Measurements from ENCODE around the gene SEC24D. TPM values are rescaled to one million over a fixed set of nuclear protein-coding genes. Genes with fewer than 3 reads are reported as not detected.

Gene SEC24D
- total and polyA plus RNA-seq, 3 experiments from 2014 or later = 22.7 to 24.3 (median 23.8) TPM

DNA sequence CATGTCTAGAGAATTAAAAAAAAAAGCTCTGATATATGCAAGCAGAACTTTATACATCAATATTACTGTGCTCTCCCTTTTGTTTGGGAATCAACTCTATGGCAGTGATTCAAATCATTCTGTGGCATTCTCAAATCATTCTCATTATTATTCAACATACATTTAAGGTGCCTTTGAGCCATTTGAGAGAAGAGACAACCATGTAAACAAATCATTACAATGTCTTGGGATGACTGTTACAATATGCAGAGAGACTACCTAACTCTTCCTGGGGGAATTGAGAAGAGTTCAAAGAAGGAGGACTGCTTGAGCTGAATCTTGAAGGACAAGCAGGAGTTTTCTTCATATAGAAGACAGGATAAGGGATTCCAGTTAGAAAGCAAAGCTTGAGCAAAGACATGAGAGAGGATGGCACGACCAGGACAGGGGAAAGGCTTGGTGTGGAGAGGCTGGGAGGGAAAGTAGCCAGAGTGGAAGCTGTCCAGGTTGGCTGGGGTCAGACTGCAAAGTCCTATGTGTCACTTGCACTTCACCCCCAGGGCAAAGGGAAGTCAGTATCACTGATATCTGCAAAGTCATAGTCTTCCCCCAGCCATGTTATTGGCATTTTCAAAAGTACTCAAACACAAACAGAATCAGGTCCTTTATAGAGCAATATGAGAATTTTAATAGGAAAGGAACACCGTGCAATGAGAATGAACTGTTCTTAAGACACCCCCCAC lies 9.0 kb downstream of the SEC24D start:
- Histone ChIP-seq H3K4me1 (ENCODE audit: insufficient read depth, low read length) (peaks cover 5% of the 10 kb centered on the region), H3K27me3 (ENCODE audit: insufficient read depth, low read length, poor library complexity, severe bottlenecking) (no peaks in the 10 kb centered on the region), H3K27ac (ENCODE audit: low read depth, low read length) (no peak overlapping the region), H3K4me3 (ENCODE audit: low read length) (no peak overlapping the region), H3K36me3 (ENCODE audit: insufficient read depth, low read length) (peaks cover 7% of the 10 kb centered on the region), H3K9me3 (ENCODE audit: low read length) (no peaks in the 10 kb centered on the region)
- Mint-ChIP-seq H3K27me3 (no peaks in the 10 kb centered on the region), H3K4me1 (peaks cover 34 to 66% (median 64%) of the 10 kb centered on the region in 3 donors), H3K36me3 (peaks cover 7 to 61% (median 31%) of the 10 kb centered on the region in 3 donors), H3K4me3 (peak overlapping the region in 1 of 7 donors; percentile 5), H3K27ac (peak overlapping the region in 4 of 8 donors; percentile 3 to 13 (median 7)), H3K9me3 (no peaks in the 10 kb centered on the region)
- POLR2A ChIA-PET = no interaction called here
- no peak for DNase-seq
- CTCF ChIA-PET = no interaction called here

DNA sequence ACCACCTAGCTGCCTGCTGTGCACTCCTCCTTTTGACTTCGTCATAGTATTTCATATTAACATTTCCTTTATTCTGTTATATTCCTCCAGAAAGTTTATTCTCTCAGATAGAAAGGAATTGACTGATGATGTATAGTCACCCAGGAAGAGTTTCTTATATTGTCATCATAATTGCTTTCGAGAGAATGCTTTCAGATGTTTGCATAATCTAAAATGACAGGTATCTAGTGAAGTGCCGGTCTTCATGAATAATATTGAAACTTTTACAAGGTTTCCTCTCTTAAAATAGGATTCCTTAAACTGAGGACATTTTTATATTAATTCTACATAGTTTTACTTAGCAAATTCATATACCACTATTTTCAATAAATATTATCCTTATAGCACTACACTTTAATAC lies 10.1 kb downstream of the SEC24D start:
- ChIA-PET CTCF (no interaction called here), POLR2A (no interaction called here)
- peaks cover 7% of the 10 kb centered on the region for H3K36me3 ChIP-seq (ENCODE audit: insufficient read depth, low read length)
- H3K4me1 Mint-ChIP-seq = peaks cover 36 to 67% (median 63%) of the 10 kb centered on the region in 3 donors
- H3K4me1 ChIP-seq (ENCODE audit: insufficient read depth, low read length) = peaks cover 5% of the 10 kb centered on the region
- no peaks in the 10 kb centered on the region for H3K27me3 ChIP-seq (ENCODE audit: insufficient read depth, low read length, poor library complexity, severe bottlenecking)
- H3K9me3 Mint-ChIP-seq = no peaks in the 10 kb centered on the region
- H3K36me3 Mint-ChIP-seq = peaks cover 7 to 61% (median 27%) of the 10 kb centered on the region in 3 donors
- H3K27ac Mint-ChIP-seq = peak overlapping the region in 5 of 8 donors; percentile 2 to 75 (median 9)
- no peaks in the 10 kb centered on the region for H3K9me3 ChIP-seq (ENCODE audit: low read length)
- H3K27me3 Mint-ChIP-seq = no peaks in the 10 kb centered on the region
- H3K4me3 Mint-ChIP-seq = peak overlapping the region in 1 of 7 donors; percentile 2
- H3K27ac ChIP-seq (ENCODE audit: low read depth, low read length) = no peak overlapping the region
- H3K4me3 ChIP-seq (ENCODE audit: low read length) = no peak overlapping the region
- no peak for DNase-seq

DNA sequence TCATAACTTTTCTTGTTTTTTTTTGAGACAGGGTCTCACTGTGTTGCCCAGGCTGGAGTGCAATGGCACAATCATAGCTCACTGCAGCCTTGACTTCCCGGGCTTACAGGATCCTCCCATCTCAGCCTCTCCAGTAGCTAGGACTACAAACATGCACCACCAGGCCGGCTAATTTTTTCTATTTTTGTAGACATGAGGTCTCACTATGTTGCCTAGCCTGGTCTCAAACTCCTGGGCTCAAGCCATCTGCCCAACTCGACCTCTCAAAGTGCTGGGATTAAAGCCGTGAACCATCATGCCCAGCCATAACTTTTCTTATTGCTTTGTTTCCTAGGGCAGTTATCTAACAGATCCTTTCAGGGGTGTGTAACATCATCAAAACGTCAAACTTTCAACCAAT lies 11.8 kb downstream of the SEC24D start:
- H3K4me3 Mint-ChIP-seq = no peak overlapping the region
- DNase-seq = no peak
- no peaks in the 10 kb centered on the region for H3K9me3 ChIP-seq (ENCODE audit: low read length)
- ChIA-PET POLR2A (no interaction called here), CTCF (interaction anchor here (1.4 kb wide), 1 partner anchor 37 kb away, joined by 5 read pairs; no protein-coding TSS in a partner anchor)
- H3K27me3 ChIP-seq (ENCODE audit: insufficient read depth, low read length, poor library complexity, severe bottlenecking) = no peaks in the 10 kb centered on the region
- H3K4me1 Mint-ChIP-seq = peaks cover 34 to 60% (median 55%) of the 10 kb centered on the region in 3 donors
- H3K4me3 ChIP-seq (ENCODE audit: low read length) = no peak overlapping the region
- H3K36me3 Mint-ChIP-seq = peaks cover 3 to 55% (median 21%) of the 10 kb centered on the region in 3 donors
- peak overlapping the region in 1 of 8 donors; percentile 48 for H3K27ac Mint-ChIP-seq
- no peak overlapping the region for H3K27ac ChIP-seq (ENCODE audit: low read depth, low read length)
- H3K4me1 ChIP-seq (ENCODE audit: insufficient read depth, low read length) = peaks cover 5% of the 10 kb centered on the region
- peaks cover 7% of the 10 kb centered on the region for H3K36me3 ChIP-seq (ENCODE audit: insufficient read depth, low read length)
- H3K9me3 Mint-ChIP-seq = no peaks in the 10 kb centered on the region
- no peaks in the 10 kb centered on the region for H3K27me3 Mint-ChIP-seq

DNA sequence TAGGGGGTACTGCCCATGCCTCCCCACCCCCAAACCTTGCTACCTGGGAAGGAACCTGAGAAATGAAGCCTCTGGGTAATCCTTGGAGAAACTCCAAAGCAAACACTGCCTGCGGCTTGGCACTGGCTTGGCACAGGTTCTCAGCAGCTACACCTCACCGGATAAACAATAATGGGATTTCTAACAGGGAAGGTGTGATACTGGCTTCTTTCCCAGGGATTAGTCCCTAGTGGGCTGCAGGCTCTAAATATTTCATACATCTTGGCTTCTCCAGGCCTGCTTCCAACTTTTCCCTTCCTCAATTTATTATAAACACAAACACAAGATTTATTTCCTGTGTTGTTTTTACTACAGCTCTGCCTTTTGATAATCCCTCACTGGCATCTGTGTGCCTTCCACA lies 12.5 kb downstream of the SEC24D start:
- POLR2A ChIA-PET = no interaction called here
- H3K9me3 Mint-ChIP-seq = no peaks in the 10 kb centered on the region

DNA sequence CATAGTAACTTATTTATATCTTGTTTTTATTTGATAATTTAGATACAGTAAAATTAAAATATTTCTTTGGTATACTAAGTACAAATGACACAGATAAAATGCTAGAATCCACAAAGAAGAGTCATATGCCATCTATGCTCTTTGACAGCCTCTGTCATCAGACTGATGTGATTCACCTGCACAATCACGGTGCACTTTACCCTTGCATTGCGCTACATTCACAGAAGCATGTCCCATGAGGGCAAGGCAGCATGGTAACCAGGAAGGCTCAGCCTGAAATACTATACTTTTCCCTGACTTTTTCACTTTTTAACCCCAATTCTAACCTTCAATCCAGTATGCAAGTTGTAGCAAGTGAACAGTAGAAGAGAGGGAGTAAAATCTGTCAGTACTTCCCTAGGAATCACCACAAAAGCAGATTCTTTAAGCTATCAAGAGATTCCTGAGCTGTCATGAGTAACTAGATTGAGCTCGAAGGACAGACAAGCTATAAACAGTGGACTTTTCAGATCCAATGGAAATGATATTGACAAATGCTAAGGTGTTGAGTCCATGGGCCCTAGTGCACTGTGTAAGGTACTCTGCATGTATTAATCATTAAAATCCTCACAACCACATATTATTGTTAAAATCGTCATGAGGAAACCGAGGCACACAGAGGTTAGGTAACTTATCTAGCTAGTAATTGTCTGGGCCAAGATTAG lies 14.2 kb downstream of the SEC24D start:
- Histone ChIP-seq H3K9me3 (ENCODE audit: low read length) (no peaks in the 10 kb centered on the region), H3K27ac (ENCODE audit: low read depth, low read length) (no peak overlapping the region), H3K4me1 (ENCODE audit: insufficient read depth, low read length) (peaks cover 2% of the 10 kb centered on the region), H3K27me3 (ENCODE audit: insufficient read depth, low read length, poor library complexity, severe bottlenecking) (no peaks in the 10 kb centered on the region), H3K4me3 (ENCODE audit: low read length) (no peak overlapping the region), H3K36me3 (ENCODE audit: insufficient read depth, low read length) (peaks cover 7% of the 10 kb centered on the region)
- Mint-ChIP-seq H3K27me3 (no peaks in the 10 kb centered on the region), H3K27ac (peak overlapping the region in 4 of 8 donors; percentile 20 to 67 (median 39)), H3K36me3 (peaks cover 0 to 44% (median 22%) of the 10 kb centered on the region in 3 donors), H3K4me3 (no peak overlapping the region), H3K4me1 (peaks cover 22 to 40% (median 39%) of the 10 kb centered on the region in 3 donors), H3K9me3 (no peaks in the 10 kb centered on the region)
- POLR2A ChIA-PET = no interaction called here
- CTCF ChIA-PET = interaction anchor here (1.2 to 1.4 kb wide), 2 partner anchors 9 to 43 kb away, joined by 4 read pairs; no protein-coding TSS in a partner anchor
- no peak for DNase-seq

More for the DNA sequence above, 12.5 kb downstream of the SEC24D start:
- Mint-ChIP-seq H3K4me1 (peaks cover 27 to 54% (median 48%) of the 10 kb centered on the region in 3 donors), H3K4me3 (no peak overlapping the region), H3K36me3 (peaks cover 0 to 48% (median 17%) of the 10 kb centered on the region in 3 donors), H3K27me3 (no peaks in the 10 kb centered on the region), H3K27ac (peak overlapping the region in 2 of 8 donors; percentile 8 to 21)
- CTCF ChIA-PET = no interaction called here
- H3K36me3 ChIP-seq (ENCODE audit: insufficient read depth, low read length) = peaks cover 7% of the 10 kb centered on the region
- no peak for DNase-seq
- no peaks in the 10 kb centered on the region for H3K9me3 ChIP-seq (ENCODE audit: low read length)
- no peak overlapping the region for H3K4me3 ChIP-seq (ENCODE audit: low read length)
- no peak overlapping the region for H3K27ac ChIP-seq (ENCODE audit: low read depth, low read length)
- peaks cover 5% of the 10 kb centered on the region for H3K4me1 ChIP-seq (ENCODE audit: insufficient read depth, low read length)
- no peaks in the 10 kb centered on the region for H3K27me3 ChIP-seq (ENCODE audit: insufficient read depth, low read length, poor library complexity, severe bottlenecking)

DNA sequence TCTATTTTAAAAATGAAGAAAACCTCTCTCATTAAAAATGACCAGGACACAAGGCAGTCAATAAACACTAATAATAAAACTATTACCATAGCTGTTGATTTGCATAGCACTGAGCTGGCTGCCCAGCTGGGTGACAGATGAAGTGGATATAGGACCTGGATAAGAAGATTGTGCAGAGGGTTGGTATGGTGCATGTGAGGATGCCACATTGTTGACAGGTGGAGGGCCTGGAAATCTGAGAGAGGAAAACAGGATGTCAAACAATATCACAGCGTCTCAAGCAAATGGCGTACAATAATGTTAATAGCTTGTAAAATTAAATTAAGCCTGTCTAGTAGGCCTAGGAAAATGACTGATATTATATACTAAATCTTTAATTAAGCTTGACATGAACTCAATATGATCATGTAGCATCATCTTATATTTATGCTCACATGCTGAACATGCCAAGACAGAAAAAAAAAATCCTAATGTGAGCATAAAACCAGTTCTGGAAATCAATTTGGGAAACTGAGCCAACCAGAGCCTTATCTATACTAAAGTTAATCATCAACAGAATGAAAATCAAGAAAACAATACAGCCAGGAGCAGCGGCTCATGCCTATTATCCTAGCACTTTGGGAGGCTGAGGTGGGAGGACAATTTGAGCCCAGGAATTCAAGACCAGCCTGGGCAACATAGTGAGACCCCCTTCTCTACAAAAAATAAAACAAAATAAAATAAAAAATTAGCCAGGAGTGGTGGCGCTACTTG lies 18.6 kb downstream of the SEC24D start:
- Mint-ChIP-seq H3K27ac (peak overlapping the region in 1 of 8 donors; percentile 10), H3K4me1 (peaks cover 6 to 14% (median 12%) of the 10 kb centered on the region in 3 donors), H3K4me3 (no peak overlapping the region), H3K27me3 (no peaks in the 10 kb centered on the region), H3K36me3 (peaks cover 12 to 56% (median 27%) of the 10 kb centered on the region in 3 donors), H3K9me3 (no peaks in the 10 kb centered on the region)
- Histone ChIP-seq H3K27ac (ENCODE audit: low read depth, low read length) (no peak overlapping the region), H3K27me3 (ENCODE audit: insufficient read depth, low read length, poor library complexity, severe bottlenecking) (no peaks in the 10 kb centered on the region), H3K4me1 (ENCODE audit: insufficient read depth, low read length) (no peaks in the 10 kb centered on the region), H3K9me3 (ENCODE audit: low read length) (no peaks in the 10 kb centered on the region), H3K4me3 (ENCODE audit: low read length) (no peak overlapping the region), H3K36me3 (ENCODE audit: insufficient read depth, low read length) (peaks cover 23% of the 10 kb centered on the region)
- ChIA-PET POLR2A (no interaction called here), CTCF (interaction anchor here (1.1 kb wide), 1 partner anchor 45 kb away, joined by 3 read pairs; no protein-coding TSS in a partner anchor)
- no peak for DNase-seq

DNA sequence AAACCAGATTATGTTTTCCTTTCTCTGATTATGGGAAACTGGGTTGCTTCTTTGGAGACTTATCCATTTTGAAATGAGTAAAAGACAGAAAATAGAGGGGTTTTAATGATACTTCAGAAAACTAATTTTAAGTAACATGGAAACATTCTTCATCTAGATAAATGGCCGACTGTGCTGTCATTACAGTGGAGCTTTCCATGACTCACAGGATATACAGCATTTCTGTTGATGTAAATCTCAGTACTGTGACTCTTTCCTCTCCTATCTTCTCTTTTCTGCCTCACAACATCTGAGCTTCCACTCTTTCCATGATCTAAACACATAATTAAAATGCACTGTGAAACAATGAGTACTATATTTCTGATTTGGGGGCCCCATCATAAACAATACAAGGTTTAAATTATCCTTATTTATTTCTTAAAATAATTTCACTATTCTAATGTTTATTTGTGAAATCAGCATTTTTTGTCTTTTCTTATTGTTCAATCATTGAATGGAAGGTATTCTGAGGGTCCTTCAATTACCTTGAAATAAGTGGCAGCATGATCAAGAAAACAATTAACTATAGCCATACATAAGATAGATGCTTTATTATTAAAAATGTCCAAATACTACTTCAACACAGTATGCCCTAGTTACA lies 19.3 kb downstream of the SEC24D start:
- ChIA-PET CTCF (interaction anchor here (1.1 kb wide), 1 partner anchor 45 kb away, joined by 3 read pairs; no protein-coding TSS in a partner anchor), POLR2A (no interaction called here)
- no peaks in the 10 kb centered on the region for H3K27me3 ChIP-seq (ENCODE audit: insufficient read depth, low read length, poor library complexity, severe bottlenecking)
- H3K9me3 ChIP-seq (ENCODE audit: low read length) = no peaks in the 10 kb centered on the region
- Mint-ChIP-seq H3K27ac (peak overlapping the region in 1 of 8 donors; percentile 10), H3K4me3 (no peak overlapping the region), H3K36me3 (peaks cover 12 to 56% (median 28%) of the 10 kb centered on the region in 3 donors), H3K27me3 (no peaks in the 10 kb centered on the region), H3K4me1 (peaks cover 4 to 10% (median 6%) of the 10 kb centered on the region in 3 donors), H3K9me3 (no peaks in the 10 kb centered on the region)
- no peak overlapping the region for H3K4me3 ChIP-seq (ENCODE audit: low read length)
- H3K36me3 ChIP-seq (ENCODE audit: insufficient read depth, low read length) = peaks cover 28% of the 10 kb centered on the region
- DNase-seq = no peak
- H3K4me1 ChIP-seq (ENCODE audit: insufficient read depth, low read length) = no peaks in the 10 kb centered on the region
- no peak overlapping the region for H3K27ac ChIP-seq (ENCODE audit: low read depth, low read length)

Measured in CD8-positive, alpha-beta memory T cell (primary cell).